GM21390 (cell line): Measurements from ENCODE around the gene CTRB2.
"Not testable (repeated sequence)": the region's sequence is repeated elsewhere in the genome, so short reads cannot be mapped to it uniquely, and the experiment has no call there.

Experiments
- ATAC-seq: cut with Tn5 transposase; IDR thresholded peaks from one replicate; pipeline ENCODE4 v1.9.1; 2021; ENCODE audit not compliant: unreplicated experiment

Gene CTRB2

DNA sequence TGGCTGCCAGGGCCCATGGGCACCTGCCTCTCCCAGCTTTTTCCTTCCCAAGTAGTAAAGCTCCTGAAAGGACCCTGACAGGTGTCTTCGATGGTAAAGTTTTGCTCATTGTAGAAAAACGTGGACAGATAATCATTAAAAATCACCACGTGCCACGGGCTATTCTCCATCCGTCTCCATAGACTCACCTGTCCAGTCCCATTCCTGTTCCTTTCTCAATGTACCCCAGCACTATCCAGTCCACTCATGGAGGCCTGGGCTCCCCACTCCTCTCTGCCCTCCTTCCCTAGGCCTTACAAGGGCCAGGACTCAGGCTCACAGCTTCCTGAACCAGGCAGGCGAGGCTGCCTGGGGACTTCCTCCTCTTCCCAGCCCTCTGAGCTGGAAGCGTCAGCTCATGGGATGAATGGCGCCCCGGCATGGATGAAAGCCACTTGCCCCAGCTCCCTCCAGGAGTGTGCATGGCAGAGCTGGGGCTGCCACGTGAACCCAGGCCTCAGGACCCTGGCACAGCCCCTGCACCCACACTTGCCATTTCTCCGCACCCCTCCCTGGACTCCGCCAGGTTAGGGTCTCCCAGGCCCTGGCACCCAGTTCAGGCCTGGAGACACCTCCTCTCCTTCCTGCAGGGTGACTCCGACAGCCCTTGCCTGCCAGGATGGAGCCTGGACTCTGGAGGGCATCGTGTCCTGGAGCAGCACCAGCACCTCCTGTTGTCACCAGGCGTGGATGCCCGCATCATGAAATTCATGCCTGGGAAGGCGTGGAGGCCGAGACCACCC is 20.6 kb upstream of the CTRB2 start:
- ATAC-seq, result no peak

DNA sequence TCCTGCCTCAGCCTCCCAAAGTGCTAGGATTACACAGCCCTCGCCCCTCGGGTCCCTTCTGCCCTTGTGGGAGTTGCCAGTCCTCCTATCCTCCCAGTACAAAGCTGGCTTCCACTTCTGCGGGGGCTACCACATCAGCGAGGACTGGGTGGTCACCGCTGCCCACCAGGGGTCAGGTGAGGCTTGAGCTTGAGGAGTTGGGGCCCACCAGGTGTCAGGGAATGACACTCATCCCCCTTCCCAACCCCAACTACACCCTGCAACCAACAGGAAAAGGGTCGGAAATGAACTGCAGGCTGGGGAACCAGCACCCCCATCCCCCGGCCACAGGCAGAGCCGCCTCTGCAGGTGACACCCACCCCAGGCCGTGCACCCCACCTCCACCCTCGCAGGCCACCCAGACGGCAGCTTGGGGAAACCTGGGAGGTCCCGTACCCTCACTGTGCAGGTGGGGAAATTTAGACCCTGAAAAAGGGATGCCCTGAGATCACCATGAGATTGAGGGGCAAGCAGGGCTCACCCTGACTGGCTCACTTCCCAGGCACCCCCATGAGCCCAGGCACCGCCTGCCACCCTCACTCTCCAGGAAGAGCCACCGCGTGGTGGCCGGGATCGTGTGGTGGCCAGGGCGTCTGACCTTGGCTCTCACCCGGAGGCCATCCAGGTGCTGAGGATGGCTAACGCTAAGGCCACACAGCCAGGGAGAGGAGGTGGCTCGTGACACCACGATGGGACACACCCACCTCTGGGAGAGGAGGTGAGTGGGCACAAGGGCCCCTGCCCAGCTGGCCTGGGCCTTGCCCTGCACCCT is 19.8 kb upstream of the CTRB2 start:
- no peak for ATAC-seq

DNA sequence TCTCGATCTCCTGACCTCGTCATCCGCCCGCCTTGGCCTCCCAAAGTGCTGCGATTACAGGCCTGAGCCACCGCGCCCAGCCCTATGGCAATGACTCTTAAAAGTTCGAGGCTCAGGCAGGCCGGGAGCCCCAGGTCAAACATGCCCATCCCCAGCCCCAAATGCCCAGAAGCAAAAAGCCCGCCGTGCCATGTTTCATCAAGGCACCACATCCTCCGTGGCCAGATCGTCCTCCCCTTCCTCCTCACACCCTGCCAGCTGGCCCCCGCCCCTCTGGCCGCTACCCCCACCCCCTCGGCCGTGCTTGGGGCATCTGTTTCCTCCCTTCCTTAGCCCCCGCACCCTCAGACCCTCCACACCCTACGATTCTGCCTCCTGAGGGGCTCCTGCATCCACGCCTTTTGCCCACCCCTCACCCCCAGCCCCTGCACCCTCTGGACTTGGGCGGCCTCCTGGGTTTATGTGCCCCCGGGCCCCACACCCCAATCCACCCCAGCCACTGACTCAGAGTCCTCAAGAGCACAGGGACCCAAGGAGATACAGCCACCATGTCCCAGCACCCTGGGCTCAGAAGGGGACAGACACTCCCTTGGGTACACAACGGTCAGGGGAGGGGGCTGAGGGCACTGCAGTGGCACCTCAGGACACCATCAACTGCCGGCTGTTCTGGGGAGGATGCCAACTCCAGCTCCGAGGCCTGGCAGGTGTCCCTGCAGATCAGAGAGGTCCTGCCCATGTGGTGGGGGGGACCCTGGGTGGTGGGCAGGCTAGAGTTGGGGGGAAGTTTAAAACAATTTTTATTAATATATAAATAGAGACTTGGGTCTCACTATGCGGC is 18.9 kb upstream of the CTRB2 start:
- ATAC-seq, result no peak

DNA sequence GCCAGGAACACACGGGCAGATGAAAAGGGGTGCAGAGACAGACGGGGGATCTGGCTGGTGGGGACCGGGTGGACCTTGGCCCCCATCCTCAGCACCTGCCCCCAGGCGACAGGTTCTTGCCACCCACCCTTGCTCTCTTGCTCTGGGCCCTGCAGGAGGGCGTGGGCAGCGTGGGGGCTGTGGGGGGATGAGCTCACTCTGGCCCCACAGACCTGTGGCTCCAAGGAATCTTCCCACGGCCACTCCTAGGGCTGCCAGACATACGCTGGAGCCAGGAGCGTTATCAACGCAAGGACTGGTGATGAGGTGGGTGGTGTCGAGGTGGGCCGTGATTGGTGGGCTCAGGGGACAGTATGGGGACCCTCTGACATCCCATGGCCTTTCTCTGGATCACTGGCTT is 18.1 kb upstream of the CTRB2 start:
- ATAC-seq, result no peak

DNA sequence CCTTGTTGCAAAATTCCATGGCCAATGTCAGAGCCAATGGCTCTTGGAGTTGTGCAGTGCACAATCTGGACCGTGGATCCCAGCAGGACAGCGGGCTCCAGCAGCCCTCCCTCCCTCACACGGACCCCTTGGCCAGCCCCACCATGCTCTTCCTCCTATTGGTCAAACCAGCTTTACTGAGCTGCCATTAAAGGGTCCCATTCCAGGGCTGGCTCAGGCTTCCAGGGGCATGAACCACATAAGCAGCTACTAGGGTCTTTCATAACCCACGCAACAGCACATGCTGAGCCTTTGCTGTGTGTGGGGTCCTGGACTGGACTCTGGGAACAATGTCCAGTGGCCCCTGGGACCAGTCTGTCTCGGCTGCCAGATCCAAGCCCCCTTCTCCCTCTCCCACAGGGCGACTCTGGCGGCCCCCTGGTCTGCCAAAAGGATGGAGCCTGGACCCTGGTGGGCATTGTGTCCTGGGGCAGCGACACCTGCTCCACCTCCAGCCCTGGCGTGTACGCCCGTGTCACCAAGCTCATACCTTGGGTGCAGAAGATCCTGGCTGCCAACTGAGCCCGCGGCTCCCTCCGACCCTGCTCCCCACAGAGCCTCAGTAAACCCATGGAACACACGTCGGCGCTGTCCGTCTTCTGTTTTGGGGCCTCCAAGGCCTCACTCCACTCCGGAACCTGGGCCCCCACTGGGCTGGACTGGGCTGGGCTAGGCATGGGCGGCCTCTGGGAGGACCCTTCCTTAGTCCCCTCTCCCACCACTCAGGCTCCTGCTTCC is 17.5 kb upstream of the CTRB2 start:
- ATAC-seq, result no peak

DNA sequence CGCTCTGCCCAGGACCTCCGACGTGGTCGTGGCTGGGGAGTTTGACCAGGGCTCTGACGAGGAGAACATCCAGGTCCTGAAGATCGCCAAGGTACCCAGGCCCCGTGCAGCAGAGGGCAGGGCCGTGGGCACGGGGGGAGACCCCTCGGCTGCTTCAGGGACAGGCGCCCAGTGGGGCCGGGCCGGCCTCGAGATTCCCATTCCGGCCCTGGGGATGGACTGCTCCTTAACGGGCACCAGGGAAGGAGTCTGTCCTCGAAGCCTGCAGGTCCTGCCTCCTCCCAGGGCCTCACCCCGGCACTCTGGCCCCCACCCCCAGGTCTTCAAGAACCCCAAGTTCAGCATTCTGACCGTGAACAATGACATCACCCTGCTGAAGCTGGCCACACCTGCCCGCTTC is 16.2 kb upstream of the CTRB2 start:
- not testable (repeated sequence) for ATAC-seq

DNA sequence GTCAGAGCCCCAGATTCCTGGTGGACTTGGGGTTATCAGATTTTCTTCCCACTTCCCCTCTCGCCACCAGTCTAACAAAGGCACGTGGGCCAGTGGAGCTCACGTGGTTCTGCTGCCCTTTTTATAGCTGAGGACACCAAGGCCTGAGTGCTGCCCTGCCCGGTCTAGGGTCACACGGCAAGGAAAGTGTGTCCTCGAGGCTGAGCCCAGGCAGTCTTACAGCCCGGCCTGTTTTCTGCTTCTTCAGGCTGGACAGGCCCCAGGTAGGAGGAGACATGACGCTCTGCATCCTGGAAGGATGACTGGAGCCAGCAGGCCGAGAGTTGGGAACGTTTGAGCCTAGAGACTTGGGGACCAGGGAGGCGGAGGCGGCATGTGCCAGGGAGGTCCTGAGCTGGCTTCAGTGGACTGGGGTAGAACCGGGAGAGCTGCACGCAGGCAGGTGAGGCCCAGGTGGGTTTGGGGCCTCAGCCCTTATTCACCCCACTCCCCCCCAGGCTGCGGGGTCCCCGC is 15.4 kb upstream of the CTRB2 start:
- no peak for ATAC-seq

DNA sequence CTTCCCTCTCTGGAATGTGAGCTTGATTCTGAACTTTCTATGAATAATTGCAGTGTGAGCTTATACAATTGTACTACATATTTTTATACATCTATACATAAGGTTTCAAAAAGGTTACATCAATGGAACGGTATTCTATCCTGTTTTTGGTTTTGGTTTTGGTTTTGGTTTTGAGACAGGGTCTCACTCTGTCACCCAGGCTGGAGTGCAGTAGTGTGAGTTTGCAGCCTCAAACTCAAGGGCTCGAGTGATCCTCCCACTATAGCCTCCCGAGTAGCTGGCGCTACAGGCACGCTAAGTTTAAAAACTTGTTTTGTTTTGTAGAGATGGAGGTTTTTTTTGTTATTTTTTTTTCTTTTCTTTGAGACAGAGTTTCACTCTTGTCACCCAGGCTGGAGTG is 12.9 kb upstream of the CTRB2 start:
- ATAC-seq, result peak; percentile 46

DNA sequence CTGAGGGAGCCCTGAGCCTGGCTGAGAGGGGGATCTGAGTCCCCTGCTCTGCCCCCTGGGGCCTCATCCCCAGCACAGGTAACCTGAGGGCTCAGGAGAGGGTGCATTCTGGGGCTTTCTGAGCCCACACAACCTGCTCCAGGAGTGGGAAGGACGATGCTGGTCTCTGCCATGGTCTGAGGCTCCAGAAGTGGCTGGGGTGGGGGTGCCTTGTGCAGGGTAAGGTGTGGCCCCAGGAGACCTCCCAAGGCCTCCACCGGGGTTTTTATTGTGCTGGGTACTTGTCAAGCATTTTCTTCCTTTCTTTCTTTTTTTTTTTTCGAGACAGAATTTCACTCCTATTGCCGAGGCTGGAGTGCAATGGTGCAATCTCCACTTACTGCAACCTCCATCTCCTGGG is 12.1 kb upstream of the CTRB2 start:
- no peak for ATAC-seq

DNA sequence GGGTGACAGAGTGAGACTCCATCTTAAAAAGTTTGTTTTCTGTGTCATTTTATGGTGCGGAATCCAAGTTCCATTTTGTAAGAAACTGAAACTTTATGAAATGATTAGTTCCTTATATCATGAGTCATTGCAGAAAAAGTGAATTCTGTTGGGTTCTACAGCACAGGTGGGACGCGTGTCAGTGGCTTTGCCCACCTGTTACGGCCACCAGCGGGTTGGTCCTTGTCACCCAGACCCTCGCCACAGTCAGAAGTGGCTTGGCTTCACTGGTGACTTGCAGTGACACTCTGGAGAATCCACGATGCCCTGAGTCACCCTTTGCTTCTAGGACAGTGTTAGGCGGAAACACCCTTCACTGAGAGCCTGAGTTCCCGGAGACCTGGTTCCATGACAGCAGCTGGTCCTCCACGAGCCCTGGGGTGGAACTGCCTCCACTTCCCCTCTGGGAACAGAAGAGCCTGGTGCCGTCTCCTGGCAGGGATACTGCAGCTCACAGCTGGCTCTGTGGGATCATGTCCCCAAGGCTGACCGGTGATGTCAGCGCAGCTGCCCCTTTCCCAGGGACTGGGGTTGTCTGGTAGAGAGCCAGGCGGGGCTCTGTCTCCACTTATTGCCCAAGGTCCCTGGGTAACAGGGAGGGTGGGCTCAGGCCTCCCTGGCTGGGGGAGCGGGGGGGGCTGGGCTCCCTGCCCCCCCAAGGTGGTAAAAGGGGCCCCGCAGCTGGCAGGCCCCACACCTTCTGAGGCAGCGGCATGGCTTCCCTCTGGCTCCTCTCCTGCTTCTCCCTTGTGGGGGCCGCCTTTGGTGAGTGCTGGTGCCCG is 11.5 kb upstream of the CTRB2 start, which contains the start of gene CTRB1:
TSS of gene CTRB1 (plus strand) at position 733 of the 821 bp plus-strand sequence. CDS start at position 753, 20 bp downstream.
- no peak for ATAC-seq

DNA sequence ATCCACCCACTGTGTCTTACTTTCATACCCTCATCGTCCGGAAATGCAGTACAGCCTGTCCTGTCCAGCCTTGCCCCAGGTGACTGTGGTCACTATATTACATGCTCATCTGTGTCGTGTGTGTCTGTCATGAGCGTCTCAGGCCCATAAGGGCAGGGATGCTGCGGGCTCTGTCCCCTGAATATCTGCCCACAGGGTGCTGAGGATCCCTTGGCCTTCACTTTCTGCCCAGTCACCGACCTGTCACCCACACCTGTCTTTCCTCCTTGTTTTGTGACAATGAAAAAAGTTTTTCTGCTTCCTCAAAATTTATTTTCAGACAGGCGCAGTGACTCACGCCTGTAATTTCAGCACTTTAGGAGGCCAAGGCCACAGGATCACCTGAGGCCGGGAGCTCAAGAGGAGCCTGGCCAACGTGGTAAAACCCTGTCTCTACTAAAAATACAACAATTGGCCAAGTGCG is 10.5 kb upstream of the CTRB2 start:
- no peak for ATAC-seq

DNA sequence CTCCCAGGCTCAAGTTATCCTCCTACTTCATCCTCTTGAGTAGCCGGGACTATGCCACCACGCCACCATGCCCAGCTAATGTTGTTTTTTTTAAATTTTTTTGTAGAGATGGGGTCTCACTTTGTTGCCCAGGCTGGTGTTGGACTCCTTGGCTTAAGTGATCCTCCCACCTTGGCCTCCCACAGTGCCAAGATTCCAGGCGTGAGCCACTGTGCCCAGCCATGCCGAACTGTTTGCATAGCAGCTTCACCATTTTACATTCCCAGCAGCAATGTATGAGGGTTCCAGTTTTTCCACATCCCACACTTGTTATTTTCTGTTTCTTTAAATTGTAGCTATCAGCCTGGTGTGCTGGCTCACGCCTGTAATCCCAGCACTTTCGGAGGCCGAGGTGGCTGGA is 9.6 kb upstream of the CTRB2 start:
- no peak for ATAC-seq

DNA sequence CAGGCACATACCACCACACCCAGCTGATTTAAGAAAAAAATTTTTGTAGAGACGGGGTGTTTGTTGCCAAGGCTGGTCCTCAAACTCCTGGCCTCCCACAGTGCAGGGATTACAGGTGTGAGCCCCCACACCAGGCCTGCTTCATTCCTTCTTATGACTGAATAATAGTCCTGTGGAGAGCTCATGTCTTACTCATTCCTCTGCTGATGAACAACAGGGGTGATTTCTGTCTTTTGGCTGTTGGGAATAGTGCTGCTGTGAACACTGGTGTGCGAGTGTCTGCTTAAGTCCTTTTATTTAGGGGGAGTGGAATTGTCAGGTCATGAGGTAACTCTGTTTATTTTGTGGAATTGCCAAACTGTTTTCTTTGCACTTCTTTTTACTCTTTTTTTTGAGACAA is 9.2 kb upstream of the CTRB2 start:
- ATAC-seq, result no peak

DNA sequence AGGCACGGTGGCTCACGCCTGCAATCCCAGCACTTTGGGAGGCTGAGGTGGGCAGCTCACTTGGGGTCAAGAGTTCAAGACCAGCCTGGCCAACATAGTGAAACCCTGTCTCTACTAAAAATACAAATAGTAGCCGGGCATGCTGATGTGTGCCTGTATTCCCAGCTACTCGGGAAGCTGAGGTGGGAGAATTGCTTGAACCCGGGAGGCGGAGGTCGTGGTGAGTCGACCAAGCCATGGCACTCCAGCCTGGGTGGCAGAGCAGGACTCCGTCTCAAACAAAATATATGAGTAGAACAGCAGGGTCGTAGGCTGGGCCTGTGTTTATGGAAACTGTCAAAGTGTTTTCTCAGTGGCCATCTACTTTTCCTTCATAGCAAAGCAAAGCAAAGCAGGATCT is 4.3 kb upstream of the CTRB2 start:
- ATAC-seq, result not testable (repeated sequence)

DNA sequence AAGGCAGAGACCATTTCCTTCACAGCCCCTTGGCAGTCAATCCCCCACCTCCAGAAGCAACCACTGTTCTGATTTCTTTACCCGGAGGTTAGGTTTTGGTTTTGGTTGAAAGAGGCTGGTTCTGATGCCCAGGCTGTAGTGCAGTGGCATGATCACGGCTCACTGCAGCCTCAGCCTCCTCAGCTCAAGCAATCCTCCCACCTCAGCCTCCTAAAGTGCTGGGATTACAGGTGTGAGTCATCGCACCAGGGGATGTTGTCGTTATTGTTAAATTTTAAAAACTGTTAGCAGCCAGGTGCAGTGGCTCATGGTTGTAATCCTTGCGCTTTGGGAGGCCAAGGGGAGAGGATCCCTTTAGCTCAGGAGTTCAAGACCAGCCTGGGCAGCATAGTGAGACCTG is 3.0 kb upstream of the CTRB2 start:
- no peak for ATAC-seq

DNA sequence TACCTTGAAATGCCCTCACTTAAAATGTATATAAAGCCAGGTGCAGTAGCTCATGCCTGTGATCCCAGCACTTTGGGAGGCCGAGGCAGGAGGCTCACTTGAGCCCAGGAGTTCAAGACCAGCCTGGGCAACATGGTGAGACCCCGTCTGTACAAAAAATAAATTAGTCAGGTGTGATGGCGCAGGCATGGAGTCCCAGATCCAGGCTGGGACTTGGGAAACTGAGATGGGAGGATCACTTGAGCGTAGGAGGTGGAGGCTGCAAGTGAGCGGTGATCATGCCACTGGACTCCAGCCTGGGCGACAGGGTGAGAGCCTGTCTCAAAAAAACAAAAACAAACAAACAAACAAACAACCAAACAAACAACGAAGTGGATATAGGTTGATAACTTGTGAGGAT is 2.6 kb upstream of the CTRB2 start:
- ATAC-seq, result not testable (repeated sequence)

DNA sequence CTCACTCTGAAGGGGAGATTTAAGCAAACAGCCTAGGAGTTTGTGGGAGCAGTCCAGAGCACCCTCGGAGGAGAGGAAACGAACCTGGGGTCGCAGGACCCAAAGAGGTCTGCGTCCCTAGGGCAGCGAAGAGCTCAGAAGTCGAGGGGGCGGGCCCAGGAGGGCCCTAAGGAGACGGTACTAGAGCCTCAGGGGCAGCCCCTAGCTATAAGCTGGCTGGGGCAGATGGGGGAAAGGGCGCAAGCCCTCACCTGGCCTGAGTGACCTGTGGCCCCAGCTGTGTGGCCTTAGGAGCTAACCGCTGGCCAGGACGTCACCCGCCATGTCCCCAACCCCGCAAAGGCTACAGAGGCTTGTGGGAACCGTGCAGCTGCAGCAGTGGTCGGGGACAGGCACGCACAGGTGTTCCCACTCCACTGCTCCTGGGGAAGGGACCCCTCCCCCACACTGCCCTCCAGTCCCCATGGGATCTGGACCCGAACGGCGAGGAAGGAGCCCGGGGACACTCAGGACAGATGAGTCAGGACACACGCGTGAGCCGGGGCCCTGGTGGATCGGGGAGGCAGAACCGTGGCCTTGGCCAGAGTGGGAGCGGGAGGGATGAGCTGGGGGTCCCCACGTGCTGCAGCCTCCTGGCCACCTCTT is 2.0 kb upstream of the CTRB2 start:
- ATAC-seq, result no peak

DNA sequence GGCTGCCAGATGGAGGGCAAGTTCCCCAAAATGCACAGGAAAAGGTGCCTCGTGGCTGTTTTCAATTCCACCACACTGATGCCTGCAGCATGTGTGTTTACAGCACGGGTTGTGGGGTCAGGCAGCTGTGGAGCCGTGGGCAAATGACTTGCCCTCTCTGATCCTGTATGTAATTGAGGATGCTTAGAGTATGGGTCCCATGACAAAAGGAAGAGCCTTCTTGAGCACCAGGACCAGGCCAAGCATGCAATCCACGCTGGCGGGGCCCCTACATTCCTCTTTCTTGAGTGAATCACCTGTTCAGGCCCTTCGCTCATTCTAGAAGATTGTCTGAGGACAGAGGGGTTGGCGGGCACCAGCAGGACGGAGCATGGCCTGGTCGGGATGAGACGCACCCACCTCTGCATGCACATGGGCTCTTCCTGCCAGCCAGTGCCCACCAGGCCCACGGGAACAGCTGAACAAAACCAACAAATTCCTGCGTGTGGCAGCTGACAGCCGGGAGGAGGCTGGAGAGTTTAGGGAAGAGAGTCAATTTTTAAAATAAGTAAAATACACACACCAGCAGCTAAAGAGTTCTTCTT is 1.4 kb upstream of the CTRB2 start:
- ATAC-seq, result no peak

DNA sequence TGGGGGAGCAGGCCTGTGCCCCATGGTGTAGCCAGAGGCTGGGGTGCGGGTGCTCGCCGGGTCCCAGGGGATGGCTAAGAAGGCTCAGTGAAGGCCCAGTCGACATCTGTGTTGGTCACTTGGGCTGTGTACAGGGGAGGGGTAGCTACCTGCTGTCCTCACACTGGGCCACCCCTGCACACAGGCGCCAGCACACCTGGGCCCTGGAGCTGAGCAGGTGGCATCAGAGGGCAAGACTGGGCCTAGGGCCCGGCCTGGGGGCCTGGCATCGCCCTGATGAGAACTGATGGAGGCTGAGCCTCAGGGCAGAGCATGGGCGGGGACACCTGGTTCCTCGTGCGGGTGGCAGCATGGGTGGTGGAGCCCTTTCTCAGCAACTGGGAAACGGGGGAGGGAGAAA is 870 bp upstream of the CTRB2 start:
- no peak for ATAC-seq
